ENCODE results near the gene APC2. TPM values are rescaled to one million over a fixed set of nuclear protein-coding genes. Genes with fewer than 3 reads are reported as not detected.

The APC2 gene
- total RNA-seq, 4 donors from 2014 or later: 0.42 to 1.8 (median 1.2) TPM

DNA sequence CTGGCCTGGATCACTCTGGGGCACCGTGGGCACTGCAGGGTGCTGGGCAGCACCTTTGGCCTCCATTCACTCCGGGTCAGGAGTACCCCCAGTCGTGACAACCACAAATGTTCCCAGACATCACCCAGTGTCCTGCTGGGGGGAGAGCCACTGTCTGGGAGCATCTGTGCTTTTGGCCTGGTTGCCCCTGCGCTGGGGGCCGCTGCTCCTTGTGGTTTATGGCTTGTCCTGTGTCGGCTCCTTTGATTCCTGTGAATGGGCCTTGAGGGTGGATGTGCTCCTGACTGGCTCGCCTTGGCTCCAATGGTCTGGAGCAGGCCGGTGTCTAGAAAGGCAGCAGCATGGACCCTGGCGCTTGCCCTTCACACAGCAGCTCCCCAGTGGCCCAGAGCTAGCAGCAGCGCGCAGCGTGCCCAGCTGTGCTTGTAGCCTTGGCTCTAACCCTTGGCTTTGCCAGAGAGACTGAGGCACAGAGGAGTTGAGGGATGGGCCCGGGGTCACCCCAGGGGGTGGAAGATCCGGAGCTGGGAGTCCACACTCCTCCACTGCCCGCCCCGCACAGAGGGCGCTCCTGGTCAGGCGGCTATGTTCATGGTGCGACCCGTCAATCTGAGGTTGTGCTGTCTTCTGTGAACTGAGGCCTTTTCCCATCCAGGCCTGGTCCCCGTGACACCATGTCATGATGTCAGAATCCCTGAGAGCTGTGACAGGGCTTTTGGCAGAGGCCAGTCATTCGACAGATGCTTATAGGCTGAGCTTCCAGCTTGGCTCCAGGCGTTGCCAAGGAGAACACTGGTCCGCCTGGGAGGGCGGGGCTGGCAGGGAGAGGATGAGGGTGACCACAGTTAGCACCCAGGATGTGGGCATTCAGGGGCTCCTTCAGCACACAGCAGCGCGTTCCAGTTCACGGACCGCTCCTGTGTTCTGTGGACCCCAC is 38.4 kb upstream of the APC2 start:
- DNase-seq (ENCODE audit: extremely low spot score): no peak
- peak overlapping the region; percentile 17 to 56 (median 48) for H3K27ac ChIP-seq (replicated peaks in 1 of 4)
- H3K4me1 ChIP-seq: peaks cover 67 to 87% (median 79%) of the 10 kb centered on the region in 4 donors
- TF ChIP-seq, protein P1, sequence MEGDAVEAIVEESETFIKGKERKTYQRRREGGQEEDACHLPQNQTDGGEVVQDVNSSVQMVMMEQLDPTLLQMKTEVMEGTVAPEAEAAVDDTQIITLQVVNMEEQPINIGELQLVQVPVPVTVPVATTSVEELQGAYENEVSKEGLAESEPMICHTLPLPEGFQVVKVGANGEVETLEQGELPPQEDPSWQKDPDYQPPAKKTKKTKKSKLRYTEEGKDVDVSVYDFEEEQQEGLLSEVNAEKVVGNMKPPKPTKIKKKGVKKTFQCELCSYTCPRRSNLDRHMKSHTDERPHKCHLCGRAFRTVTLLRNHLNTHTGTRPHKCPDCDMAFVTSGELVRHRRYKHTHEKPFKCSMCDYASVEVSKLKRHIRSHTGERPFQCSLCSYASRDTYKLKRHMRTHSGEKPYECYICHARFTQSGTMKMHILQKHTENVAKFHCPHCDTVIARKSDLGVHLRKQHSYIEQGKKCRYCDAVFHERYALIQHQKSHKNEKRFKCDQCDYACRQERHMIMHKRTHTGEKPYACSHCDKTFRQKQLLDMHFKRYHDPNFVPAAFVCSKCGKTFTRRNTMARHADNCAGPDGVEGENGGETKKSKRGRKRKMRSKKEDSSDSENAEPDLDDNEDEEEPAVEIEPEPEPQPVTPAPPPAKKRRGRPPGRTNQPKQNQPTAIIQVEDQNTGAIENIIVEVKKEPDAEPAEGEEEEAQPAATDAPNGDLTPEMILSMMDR (IDR thresholded peaks at IDR 0.05): no peak
- TF ChIP-seq EP300 (IDR thresholded peaks at IDR 0.05): no peak
- TF ChIP-seq POLR2A (IDR thresholded peaks at IDR 0.05; ENCODE audit: low read depth): no peak
- peak in 1 of 2 donors; percentile 16 for TF ChIP-seq POLR2AphosphoS5 (IDR thresholded peaks at IDR 0.05)
- peak overlapping the region in 1 of 4 donors; percentile 3 for H3K4me3 ChIP-seq
- WGBS: 82% methylated on average over 13 of the region's 29 CpGs
- no peaks in the 10 kb centered on the region for H3K9me3 ChIP-seq
- no peaks in the 10 kb centered on the region for H3K27me3 ChIP-seq
- peaks cover 0 to 21% (median 10%) of the 10 kb centered on the region in 4 donors for H3K36me3 ChIP-seq
- intact Hi-C loops (cut with DNase I): no loop called here

DNA sequence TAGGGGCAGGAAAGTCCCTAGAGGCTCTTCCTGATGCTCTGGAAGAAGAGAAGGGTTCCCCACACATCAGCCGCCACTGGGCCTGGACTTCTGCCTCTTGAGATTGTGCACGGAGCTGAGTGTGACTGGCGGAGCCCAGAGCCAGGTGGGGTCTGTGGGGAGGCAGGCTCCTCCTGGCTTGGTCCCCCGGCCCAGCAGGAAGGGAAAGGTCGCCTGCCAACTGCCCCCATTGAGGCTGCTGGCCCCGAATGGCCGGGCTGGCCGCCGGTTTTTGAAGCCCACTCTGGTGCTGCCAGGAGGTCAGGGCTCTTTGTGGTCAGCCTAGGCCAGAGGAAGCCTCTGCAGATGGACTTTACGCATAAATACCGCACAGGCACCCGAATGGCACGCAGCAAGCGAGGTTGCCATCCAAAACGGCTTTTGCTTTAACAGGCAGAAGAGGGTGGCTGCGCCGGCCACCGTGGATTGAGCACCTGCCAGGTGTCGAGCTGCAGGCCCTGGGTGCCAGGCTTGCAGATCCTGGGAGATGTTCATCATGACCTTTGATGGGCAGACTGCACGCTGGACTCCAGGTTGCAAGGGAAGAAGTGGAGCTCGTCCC is 37.5 kb upstream of the APC2 start:
- 75% methylated on average over 13 of the region's 21 CpGs for WGBS
- Histone ChIP-seq H3K4me3 (no peak overlapping the region), H3K36me3 (peaks cover 0 to 25% (median 14%) of the 10 kb centered on the region in 4 donors), H3K27ac (replicated peaks in 1 of 4) (peak overlapping the region in 3 of 4 donors; percentile 17 to 56 (median 51)), H3K4me1 (peaks cover 74 to 91% (median 84%) of the 10 kb centered on the region in 4 donors), H3K9me3 (no peaks in the 10 kb centered on the region), H3K27me3 (no peaks in the 10 kb centered on the region)
- no peak for DNase-seq (ENCODE audit: extremely low spot score)
- TF ChIP-seq EP300 (IDR thresholded peaks at IDR 0.05): no peak
- intact Hi-C loops (cut with DNase I): no loop called here

DNA sequence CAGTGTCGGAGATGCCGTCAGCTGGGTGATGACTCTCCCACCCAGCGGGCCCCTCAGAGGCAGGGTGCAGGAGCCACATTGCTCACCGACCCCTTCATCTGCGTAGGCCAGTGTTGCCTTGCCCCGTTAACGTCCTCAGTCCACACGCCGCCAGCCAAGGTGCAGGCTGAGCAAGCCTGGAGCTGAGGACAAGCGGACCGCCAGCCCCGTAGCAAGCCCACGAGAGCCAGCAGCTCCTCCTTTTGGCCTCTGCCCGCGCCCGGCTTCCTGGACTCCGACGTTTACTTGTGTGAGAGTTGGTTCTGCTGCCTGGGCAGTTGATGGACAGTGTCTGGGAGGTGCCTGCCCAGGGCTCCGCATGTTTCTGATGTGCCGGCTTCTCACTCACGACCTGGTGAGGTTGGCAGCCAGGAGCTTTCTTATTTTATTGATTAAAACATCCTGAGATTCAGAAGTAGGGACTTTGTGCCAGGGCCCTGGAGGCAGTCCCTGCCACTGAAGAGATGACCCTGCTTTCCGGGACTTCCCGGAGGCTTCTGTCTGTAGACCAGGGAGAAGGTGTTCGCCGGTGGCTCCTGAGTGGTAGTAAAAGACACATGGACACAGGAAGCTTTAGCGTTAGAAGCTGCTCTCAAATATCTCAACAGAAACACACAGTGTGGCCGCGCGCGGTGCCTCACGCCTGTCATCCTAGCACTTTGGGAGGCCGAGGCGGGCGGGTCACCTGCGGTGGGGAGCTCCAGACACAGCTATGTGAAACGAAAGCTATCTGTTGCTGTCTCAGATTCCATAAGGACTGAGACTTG is 36.7 kb upstream of the APC2 start:
- no peak overlapping the region for H3K4me3 ChIP-seq
- DNase-seq (ENCODE audit: extremely low spot score): no peak
- H3K27me3 ChIP-seq: no peaks in the 10 kb centered on the region
- H3K9me3 ChIP-seq: no peaks in the 10 kb centered on the region
- peak overlapping the region in 3 of 4 donors; percentile 7 to 56 (median 51) for H3K27ac ChIP-seq (replicated peaks in 1 of 4)
- TF ChIP-seq POLR2AphosphoS5 (IDR thresholded peaks at IDR 0.05) (no peak), EP300 (IDR thresholded peaks at IDR 0.05) (no peak), POLR2A (IDR thresholded peaks at IDR 0.05; ENCODE audit: low read depth) (no peak)
- TF ChIP-seq, protein P1 (IDR thresholded peaks at IDR 0.05): no peak
- H3K36me3 ChIP-seq: peaks cover 0 to 31% (median 22%) of the 10 kb centered on the region in 4 donors
- WGBS: 78% methylated on average over 18 of the region's 36 CpGs
- intact Hi-C loops (cut with DNase I): no loop called here
- H3K4me1 ChIP-seq: peaks cover 82 to 98% (median 92%) of the 10 kb centered on the region in 4 donors

DNA sequence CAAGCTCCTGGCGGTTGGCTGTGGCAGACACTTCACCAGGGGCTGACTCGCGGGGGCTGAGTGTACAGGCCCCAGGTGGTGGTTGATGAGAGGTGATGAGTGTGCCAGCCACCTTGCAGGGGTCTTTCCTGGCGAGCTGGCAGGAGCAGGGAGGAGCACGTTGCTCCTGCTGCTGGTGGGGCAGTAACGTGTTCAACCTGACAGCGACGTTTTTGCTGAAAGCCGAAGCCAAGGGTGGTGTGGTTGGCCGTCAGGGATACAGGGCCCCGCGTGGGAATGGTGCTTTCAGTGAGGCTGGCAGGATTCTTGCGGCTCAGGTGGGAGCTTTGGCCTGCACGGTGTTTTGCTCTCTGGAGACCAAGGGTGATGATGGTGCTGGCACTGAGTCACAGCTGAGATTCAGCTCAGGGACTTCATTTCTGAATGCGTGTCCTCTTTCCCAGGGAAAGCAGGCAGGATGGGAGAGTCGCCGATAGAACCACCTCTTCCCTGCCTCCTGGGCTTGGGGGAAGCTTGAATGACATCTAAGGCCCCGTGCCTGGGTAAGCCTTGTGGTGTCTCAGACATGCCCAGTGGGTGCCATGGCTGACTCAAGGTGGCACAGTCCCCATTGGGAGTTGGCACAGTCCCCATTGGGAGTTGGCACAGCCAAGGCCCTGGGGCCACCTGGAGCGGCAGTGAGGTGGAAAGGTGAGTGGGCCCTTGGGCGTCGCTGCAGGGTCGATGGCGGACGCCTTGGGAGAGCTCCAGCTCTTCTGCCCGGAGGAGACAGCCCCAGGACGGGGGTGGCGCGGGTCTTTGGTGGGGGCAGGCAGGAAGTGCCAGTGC is 33.7 kb upstream of the APC2 start:
- H3K9me3 ChIP-seq: no peaks in the 10 kb centered on the region
- peaks cover 69 to 78% (median 74%) of the 10 kb centered on the region in 4 donors for H3K4me1 ChIP-seq
- DNase-seq (ENCODE audit: extremely low spot score): no peak
- H3K27ac ChIP-seq (replicated peaks in 1 of 4): peak overlapping the region; percentile 72 to 86 (median 78)
- intact Hi-C loops (cut with DNase I): no loop called here
- peaks cover 3 to 60% (median 43%) of the 10 kb centered on the region in 4 donors for H3K36me3 ChIP-seq
- TF ChIP-seq POLR2A (IDR thresholded peaks at IDR 0.05; ENCODE audit: low read depth) (no peak), POLR2AphosphoS5 (IDR thresholded peaks at IDR 0.05) (no peak), EP300 (IDR thresholded peaks at IDR 0.05) (no peak)
- TF ChIP-seq, protein P1 (IDR thresholded peaks at IDR 0.05): no peak
- no peaks in the 10 kb centered on the region for H3K27me3 ChIP-seq
- H3K4me3 ChIP-seq: peak overlapping the region in 3 of 4 donors; percentile 8 to 33 (median 19)
- WGBS: 71% methylated on average over 24 of the region's 28 CpGs
